IPS-NIHi7 (cell line): ENCODE results near the gene HEATR3.
A peak's percentile ranks its signal among the peaks of the same experiment; 100 is the strongest.

Experiments
- DNase-seq: peaks from one replicate; pipeline ENCODE4 v3.0.0; 2012; ENCODE audit warnings: mixed read lengths; ENCODE audit errors: extremely low spot score

Gene HEATR3, protein sequence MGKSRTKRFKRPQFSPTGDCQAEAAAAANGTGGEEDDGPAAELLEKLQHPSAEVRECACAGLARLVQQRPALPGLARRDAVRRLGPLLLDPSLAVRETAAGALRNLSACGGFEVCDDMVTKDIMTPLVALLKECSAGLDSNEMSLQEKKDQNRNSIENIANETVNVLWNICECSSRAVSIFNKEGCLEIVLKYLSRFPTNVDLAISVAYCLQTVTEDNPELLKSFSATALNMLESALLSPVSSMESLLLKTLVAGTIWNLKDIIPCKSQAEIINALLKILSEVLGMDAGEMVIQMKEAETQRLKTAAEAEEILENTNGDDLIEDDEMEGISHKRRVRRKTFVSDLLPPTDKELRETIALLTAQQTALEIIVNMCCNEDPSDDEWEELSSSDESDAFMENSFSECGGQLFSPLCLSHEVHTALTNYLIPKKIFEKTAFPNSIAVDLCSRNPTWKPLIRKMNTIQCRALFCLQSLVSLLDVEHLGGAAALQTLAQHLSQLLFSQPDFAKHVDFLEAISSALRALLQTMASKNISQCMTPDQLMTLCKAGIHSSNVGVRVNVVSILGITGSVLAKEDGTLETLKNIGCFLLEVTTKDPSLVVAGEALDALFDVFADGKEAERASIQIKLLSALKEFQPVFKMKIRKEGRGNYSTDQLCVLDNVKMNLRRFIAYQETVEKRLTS

GRCh38 chr16:50065624-50066481, at the start of gene HEATR3:
HEATR3 (plus strand) TSS chr16:50065970; CDS start chr16:50066132, 162 bp downstream.
- peak; percentile 98 for DNase-seq

- DNase-seq, result no peak
Measured at GRCh38 chr16:50017553-50017952, 48.2 kb upstream of the HEATR3 start.

GRCh38 chr16:50021544-50021943, 44.2 kb upstream of the HEATR3 start:
- peak; percentile 73 for DNase-seq

DNA sequence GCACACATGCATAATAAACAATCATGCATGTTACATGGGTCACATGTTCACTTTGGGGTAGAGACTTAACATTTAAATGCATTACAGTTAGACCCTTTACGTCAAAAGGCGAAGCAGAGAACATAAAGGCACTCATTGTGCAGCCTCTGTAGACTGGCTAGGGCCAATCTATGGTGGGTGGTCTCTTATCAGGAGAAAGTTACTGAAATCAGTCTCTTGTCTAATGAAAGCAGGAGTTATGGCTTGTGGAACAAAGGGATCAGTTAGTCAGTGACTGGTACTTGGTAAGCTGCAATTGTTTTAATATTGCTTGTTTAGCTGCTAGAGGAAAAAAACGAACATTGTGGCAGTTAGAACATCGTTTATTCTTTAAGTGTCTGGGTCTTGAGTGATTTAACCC, 42.1 kb upstream of the HEATR3 start:
- no peak for DNase-seq

GRCh38 chr16:50024207-50024606, 41.6 kb upstream of the HEATR3 start:
- no peak for DNase-seq

DNA sequence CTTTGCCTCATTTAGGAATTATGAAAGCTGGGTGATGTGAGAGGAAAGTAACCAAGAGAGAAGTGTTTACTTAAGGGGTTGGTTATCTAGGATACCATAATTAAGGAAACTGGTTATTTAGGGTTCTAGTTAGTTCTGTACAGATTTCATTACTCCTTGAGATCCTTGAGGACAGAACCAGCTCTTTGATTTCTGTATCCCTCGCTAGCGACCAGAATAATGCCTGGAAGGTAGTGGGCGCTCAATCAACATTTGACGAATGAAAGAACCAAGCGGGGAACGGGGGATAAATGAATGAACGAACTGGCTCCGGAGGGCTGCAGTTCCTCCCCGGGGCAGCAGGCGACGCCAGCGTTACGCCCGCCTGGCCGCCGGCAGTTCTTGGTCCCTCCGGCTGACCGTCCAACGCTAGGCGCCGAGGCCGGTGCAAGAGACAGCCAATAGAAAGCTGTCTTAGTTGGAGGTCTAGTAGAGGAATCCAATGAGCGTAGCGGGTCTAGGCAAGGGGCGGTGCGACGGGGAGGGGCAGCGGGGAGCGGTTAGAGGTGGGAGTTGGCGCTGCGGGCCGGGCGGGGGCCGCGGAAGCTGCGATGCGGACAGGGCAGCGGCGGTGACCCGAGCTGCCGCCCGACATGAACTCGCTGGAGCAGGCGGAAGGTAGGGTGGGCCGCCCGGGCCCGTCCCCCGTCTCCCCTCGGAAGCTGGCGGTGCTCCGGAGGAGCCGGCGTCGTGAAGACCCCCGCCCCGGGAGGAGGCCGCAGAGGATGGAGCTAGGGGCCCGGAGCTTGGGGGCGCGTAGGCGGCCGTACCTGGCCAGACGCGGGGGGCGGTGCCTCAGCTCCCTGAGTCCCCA, 40.9 kb upstream of the HEATR3 start, which contains the start of gene CNEP1R1:
Gene CNEP1R1, plus strand, starts transcription at position 542 of the 853 bp plus-strand sequence. Its CDS starts 91 bp downstream, at position 633.
- peak; percentile 99 for DNase-seq

DNA sequence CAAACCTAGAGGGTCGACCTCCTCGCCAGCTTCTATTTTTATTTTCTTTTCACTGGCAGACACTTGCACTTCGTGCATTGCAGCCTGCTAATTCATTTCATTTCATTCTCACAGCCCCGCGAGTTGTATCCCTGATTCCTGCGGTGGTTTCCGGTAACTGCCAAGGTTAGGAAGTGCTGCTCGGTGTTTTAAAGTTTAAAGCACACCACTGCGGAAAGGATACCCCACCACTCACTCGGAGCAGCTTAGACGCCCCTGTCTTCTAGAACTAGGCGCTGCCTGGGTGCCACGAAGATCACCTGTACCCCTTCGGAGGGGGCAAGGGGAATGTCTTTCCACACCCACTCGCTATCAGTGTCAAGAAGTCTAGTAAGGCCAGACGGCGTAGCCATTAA, 40.2 kb upstream of the HEATR3 start:
- peak; percentile 38 for DNase-seq

DNA sequence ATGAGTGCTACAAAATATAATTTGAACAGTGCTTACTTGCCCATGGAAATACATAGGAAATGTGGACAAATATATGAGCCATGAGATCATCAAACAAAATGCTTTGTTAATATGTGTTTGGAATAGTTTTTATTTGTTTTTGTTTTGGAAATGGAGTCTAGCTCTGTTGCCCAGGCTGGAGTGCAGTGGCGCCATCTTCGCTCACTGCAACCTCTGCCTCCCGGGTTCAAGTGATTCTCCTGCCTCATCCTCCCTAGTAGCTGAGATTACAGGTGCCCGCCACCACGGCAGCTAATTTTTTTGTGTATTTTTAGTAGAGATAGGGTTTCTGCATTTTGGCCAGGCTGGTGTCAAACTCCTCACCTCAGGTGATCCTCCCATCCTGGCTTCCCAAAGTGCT, 37.9 kb upstream of the HEATR3 start:
- DNase-seq, result no peak

DNA sequence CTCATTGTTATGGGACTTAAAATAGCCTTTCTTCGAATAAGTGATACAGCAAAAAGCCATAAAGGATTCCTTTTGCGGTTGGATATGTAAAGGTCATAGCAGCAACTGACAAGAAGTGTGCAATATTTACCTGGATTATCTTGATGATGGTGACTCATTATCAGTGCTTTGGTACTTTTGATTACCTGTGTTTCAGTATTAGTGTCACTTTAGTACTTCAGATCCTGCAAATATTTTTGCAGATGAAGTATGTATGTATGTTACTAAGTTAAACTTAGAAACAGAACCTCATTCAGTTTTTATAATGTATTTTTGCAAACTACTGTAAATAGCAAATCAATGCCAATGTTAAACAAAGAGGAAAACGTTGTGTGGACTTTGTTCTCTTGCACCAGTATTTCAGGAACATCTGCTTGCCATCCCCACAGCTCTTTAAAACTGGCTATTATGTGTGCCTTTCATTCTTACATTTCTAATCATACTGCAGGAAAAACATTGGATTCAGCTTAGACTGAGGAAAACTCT, 30.2 kb upstream of the HEATR3 start:
- no peak for DNase-seq

DNA sequence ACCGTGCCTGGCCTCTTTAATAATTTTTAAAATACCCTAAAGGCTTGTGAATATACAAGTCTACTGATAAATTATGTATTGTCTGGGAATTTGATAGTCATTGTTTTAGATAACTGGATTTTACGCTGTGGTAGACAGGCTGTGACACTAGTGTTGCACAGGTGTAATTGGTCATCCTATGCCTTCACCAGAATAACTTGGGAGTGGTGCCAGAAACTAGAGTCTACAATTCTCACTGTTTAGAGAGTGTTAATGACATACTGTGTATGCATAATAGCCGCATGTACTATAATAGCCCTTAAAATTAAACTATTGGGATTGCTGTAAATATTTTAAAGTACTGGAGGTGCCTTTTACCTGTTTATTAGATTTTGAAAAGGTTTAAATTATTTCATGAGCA, 29.3 kb upstream of the HEATR3 start:
- DNase-seq, result no peak

DNA sequence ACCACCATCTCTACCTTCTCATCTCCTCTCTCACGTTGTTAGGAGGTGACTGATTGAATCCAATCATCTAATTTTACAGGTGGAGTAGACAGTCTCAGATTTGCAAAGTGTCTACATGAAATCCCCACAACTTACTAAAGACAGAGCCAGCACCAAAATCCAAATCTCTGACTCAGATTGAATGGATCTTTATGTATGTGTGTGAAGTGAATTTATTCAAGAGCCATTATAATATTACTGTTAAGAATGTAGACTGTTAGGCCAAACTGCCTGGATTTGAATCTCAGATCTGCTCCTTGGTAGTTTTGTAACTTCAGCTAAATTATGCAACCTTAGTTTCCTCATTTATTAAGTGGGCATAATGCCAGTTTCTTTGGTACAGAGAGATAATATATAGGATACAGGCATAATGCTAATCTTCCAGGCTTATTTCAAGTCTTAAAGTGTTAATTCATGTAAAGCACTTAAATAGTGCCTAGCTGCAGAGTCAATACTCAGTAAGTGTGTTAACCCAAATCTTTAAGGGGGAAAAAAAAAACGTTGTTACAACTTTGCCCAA, 28.0 kb upstream of the HEATR3 start:
- DNase-seq, result no peak

DNA sequence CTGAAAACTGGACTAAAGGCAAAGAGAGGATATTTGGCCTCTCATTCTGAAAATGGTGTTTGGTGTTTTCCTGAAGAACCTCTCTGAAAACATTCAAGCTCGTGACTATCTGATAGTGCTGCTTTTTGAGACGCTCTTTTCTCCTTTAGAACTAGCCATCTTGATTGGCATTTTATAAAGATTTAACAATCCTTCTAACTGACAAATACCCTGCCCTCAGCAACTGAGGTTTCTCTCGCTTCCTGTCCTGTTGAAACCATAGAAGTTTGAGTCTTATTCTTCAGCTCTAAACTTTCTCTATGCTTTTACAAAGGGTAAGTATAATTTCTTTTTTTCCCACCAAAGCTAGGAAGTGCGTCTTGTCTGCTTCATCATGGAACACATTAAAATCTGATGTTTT, 27.5 kb upstream of the HEATR3 start:
- no peak for DNase-seq

DNA sequence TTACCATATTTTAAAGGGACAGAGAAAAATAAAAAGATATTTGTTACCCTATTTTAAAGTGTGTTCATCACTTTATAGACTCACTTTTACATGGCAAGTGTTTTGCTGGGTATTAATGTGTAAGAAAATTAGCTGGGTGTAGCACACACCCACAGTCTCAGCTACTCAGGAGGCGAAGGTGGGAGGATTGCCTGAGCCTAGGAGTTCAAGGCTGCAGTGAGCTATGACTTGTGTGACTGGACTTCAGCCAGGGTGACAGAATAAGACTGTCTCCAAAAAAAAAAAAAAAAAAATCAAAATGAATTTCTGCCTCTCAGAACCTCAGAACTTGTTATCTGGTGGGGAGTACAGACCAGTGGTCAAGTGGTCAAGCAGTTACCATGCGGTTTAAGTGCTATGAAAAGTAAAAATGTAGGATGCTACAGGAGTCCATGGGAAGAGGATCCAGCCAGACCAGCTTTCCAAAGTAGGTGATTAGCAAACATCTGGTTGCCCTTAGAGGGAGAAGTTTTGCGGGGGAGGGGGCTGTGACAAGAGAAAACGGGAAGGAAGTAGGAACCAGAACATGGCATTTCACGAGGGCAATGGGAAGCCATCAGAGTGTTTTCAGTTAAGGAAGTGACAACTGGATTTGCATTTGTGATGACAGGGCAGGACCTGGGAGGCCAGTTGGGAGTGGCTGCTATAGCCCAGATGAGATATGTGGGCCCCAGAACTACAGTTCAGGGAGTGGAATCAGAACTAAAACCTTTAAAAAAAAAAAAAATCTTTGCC, 26.8 kb upstream of the HEATR3 start:
- DNase-seq, result peak; percentile 22

DNA sequence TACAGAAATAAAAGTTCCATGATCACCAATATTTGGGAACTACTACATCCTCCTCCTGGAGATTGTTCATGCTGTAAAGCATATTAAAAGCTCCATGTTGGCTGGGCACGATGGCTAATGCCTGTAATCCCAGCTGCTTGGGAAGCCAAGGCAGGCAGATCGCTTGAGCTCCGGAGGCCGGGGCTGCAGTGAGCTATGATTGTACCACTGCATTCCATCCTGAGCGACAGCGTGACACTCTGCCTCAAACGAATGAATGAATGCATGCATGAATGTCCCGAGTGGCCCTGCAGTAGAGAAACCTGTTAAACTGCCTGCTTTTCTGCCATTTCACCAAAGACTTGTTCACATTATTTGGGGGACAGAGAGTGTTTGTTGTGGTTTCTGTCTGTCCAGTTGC, 25.8 kb upstream of the HEATR3 start:
- DNase-seq, result no peak

GRCh38 chr16:50040710-50041109, 25.1 kb upstream of the HEATR3 start:
- no peak for DNase-seq

GRCh38 chr16:50043358-50043757, 22.4 kb upstream of the HEATR3 start:
- DNase-seq, result no peak

GRCh38 chr16:50045412-50045811, 20.4 kb upstream of the HEATR3 start:
- DNase-seq, result no peak

DNA sequence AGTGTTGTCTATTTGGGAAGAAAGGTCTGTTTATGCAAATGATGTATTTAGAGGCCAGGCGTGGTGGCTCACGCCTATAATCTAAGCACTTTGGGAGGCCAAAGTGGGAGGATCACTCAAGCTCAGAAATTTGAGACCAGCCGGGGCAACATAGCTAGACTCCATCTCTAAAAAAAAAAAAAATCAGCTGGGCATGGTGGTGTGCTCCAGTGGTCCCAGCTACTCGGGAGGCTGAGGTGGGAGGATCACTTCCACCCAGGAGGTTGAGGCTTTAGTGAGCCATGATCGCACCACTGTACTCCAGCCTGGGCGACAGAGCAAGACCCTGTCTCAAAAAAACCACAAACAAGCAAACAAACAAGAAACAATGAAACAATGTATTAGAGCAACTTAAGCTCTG, 18.9 kb upstream of the HEATR3 start:
- DNase-seq, result no peak

DNA sequence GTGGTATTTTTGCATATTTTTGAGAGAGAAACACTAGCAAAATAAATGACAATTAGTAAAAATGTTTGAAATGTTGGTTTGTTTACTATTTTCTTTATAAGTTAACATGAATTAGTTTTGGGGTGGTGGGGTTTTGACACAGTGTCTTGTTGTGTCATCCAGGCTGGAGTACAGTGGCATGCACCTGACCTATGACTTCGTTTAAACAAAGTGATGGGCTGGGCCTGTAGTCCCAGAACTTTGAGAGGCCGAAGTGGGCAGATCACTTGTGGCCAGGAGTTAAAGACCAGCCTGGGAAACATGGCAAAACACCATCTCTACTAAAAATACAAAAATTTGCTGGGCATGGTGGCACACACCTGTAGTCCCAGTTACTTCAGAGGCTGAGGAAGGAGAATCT, 17.9 kb upstream of the HEATR3 start:
- DNase-seq, result no peak

DNA sequence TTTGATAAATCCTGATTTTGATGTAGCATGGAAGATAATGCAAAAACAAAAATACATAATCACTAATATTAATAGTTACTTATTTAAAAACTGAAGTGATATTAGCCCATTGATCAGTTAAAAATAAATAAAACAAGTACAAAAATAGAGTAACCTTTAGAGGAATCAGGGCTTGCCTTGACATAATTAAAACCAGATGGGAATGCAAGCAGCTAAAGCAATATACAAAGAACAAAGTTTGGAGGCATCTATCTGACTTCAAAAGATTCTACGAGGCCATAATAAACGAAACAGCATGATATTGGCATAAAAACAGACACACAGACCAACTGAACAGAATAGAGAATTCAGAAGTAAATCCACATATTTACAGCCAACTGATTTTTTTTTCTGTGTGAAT, 15.0 kb upstream of the HEATR3 start:
- DNase-seq, result no peak
